NCI-H1930 (cell line): ENCODE data around the gene HOXA10.
A peak's percentile ranks its signal among the peaks of the same experiment; 100 is the strongest.

Experiments
- DNase-seq, 2 experiments: peaks; one replicate each; lab custom pipeline; 2025; lab: John Stamatoyannopoulos, UW

The HOXA10 gene

DNA sequence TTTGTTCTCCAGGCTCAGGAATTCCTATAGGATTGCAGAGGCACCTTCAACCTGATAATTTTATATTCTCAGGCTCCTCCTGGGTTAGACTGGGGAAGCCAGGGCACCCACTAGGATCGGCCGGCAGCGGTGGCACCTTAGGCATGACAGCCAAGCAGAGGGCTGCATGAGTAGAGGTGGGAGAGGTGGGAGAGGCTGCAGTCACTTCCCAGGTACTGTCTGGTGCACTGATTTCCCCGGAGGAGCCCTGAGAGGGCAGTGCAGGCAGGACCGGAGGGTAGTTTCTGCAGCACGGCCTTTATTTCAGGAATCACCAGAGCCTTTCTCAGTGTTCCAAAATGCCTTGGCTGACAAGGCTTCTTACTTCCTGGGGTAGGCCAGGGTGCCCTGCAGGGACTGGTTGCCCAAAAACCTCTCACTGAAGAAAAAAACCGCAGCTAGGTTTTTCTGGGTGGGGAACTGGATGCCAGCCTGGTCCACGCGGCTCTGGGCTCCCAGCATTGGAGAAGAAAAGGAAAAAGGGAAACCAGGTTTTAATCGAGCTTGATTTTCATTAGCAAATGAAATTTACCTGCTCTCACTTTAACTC, 29.3 kb upstream of the HOXA10 start:
- DNase-seq, result no peak

DNA sequence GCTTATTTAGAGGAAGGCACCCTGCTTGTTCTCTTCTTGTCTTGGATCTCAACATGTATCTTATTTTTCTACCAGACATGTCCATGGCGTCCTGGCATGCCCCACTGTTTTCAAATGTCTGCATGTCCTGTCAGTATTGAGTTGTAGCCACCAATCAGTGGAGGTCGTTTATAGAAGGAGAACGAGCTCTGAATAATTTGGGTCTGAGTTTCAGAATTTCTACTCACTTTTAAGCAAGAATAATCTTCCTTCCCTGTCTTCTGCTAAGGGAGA, 28.7 kb upstream of the HOXA10 start:
- DNase-seq, result no peak

DNA sequence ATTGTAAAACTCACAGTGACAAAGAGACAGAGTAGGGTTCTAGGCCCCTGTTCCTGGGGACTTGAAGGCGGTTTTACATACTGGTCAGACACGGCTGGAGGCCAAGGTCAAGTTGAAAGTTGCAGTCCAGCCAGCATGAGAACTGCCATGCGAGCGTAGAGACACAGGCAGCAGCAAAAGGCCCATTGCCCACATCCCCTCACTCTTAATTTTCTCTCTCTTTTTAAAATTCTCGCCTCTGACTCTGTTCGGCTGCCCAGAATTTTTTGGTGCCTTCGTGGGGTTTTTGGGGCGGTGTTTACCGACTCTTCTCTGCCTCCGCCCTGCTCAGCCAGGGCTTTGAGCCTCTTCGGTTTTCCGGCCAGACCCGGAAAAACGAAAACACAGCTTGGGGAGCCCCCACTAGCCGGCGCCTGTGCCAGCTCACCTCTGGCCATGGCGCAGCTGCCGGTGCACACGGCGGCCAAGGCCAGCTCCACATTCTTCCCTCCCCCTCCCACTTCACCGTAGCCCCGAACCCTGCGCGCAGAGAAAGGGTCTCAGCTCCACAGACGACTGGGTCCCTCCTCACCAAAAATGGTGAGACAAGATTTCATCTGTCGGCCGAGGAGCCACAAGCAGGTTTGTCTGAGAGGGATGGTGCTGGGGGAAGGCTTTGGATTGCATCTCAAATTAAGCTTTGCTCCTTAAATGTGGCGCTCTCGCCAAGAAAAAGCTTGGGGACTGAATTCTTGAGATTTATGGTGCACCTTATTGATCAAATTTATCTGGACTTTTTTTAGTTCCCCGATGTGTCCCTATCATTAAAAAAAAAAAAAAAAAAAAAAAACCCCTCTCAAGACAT, 28.1 kb upstream of the HOXA10 start:
- DNase-seq, result no peak

DNA sequence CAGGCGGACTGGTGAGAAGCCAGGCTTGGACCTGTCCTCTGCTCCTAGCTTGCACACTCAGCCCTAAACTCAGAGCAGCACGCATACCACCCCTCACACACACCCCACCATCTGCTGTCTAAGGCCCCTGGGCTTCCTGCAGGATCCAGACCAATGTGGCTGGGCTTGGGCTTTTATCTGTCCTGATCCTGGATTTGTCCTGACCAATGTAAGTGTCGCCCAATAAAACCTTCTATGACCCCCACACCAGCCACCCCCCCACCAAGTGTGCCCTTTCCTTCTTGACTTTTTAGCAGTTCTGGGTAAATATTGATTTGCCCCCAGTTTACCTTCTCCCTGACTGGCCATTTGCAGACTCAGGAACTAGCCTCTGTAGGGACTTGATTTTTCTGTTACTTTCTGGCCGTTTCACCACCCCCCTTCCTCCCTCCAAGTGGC, 27.5 kb upstream of the HOXA10 start:
- DNase-seq, result no peak

DNA sequence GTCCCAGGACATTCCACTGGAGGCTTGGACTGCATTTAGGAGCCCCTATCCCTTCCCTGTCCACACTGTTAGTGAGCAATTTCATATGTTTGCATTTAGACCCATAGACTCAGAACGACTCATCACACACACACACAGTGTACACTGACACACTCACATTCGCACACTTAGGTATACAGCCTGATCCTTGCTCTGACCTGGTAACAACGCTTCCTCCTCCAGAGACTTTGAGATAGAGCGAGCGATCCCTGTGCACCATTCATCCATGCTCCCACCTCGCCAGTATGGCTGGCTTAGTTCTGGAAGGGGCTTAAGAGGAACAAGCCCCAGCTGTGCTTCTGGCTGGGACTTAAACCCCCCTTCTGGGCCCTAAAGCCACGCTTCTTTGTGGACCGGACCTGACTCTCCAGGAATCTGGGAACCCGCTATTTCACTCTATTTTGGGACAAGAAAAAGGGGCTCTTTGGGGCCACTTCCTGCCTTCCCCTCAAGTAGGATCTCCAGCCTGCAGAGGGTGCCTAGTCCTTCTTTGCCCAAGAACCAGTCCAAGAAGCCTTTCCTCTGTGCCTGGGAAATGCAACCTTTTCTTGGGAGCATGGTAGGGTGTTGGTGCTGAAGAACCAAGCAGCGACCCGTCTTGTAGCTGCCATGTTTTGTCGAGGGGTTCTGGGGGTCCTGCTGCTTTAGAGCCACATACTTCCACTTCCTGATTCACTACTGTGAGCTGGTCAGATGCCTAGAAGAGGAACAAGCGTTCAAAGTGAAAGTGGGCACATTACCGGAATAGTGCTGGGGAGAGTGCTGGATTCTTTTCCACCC, 26.9 kb upstream of the HOXA10 start:
- DNase-seq, result no peak

GRCh38 chr7:27199849-27200760, 26.0 kb upstream of the HOXA10 start, which contains the start of gene HOXA13:
TSS of gene HOXA13 (minus strand) at chr7:27200091. CDS start at chr7:27200077, 14 bp downstream.
- peak; percentile 69 to 82 for DNase-seq

- no peak for DNase-seq
Measured at GRCh38 chr7:27198871-27199801, 25.0 kb upstream of the HOXA10 start.

- no peak for DNase-seq
Measured at GRCh38 chr7:27198138-27198841, 24.2 kb upstream of the HOXA10 start.

DNA sequence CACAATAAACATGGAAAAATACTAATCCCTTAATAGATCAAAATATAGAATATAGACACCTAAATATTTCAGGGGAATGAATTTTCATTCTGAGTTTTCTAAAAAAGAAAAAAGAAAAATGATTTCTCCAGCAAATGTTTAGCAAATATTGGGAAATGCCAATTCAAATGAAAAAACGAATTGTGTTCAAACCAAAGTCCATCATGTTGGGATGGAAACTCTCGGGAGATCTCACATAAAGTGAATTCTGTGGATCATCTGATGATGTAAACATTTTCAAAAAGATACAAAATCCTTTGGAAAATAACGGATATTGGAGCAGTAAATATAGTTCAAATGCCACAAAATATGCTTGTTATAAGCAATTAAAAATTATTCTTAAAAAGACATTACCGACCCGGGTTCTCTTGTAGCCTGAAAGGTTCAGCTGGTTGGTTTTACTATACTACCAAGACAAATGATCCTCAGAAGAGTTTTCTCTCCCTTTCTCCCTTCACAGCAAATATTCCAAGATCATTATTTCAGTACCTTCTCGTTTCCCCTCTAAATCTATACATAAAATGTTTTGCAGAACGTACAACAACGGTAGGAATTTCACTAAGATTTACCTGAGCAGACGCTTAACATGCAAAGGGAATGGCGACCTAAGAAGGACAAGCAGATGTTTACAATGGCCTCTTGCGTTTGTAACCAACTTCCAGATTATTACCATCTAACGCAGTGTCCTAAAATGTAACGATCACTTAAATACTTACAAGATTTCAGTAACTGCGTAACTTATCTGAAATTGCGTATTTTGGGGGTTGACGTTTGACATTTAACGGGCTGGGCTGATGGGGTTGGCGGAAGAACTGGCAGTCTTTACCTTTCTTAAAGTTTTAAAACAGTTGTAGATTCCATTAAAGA, 23.3 kb upstream of the HOXA10 start:
- no peak for DNase-seq

DNA sequence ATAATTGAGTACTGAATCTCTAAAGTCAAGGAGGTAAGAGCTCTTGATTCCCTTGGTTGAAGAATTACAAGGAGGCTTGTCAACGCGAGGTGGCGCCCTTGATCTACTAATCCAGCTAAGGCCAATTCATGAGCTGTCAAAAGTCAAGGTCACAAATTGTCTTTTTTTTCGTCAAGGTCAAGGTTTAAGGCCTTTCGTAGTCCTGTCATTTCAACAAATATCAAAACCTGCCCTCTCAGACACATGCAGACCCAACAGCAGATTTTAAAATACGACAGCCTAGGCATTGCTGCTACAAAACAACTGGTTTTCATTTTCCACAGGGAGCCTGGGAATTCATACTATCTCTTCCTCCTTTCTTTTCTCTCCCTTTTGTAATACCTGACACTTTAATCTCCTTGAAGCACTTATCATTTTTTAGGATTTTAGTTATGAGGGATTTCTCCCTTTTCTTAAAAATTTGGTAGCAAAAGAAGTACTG, 22.2 kb upstream of the HOXA10 start:
- peak; percentile 52 to 56 for DNase-seq

DNA sequence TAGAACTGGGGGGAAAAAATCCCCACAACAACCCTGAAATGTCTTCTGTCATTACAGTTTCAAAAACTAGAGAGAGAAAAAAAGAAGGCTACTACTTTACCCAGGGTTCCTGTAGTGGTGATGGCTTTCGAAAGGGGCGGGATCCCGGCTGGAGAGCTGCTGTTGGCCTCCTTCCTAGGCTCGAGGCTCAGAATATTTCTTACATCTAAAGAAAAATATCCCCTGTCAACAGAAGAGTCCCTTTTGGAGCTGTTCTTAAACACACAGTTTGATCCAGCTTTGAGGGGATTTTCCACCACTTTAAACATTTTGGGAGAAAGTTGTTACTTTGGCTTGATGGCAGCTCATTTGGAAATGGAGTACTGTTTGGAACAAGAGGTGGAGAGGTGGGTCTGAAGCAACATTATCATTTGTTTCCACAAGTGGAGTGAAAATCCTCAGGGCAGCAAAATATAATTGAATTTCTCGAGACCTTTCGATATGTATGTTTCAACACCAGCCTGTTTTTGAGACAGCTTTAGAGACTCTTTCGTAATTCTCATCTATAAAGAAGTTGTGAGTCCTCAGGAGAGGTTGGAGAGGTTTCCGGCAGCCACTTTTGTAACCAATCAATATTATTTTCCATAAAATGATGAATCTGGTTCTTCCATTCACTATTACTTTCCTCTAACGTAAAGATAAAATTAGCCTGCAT, 20.7 kb upstream of the HOXA10 start:
- no peak for DNase-seq

DNA sequence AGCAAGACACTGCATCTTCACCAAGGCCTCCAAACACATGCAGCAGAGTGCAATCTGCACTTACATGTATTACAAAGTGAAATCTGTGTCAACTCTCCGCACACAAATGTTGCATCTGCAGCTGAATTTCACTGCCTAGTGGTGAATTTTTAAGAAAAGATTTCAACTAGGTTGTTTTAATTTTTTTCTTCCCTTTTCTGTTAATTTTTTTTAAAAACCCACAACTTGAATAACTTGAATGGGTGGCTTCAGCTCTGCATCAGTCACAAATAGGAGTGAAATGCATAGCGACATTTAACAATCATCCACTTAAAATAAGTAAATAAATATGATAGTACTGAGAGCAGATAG, 19.9 kb upstream of the HOXA10 start:
- DNase-seq, result no peak

DNA sequence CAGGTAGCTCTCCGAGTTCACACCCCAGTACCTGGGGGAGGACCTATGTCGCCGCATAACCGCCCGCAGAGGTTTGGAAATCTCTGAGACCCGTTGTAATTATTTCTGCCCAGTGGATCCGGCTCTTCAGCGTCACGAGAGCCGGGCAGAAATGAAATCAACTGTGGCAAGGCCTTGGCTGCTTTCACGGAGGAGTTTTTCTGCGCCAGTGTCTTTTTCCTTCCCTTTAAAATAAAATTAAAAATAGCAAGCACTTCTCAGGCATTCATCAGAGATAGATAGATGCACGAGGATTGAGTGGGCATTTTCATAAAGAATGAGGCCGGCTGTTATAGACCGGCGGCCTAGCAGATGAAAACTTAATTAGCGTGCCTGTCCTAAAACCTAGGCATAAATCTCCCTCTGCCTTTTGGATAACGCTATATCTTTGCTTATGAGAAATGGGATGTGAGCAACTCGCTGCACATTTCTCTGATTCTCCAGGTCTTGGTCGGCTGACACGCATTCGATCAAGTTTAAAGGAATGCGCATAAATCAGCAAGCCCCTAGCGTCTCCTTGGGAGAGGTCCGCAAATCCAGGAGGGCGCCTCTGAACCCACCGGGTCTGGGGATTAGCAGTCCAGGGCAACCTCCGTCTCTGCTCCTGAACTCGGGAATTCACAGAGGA, 19.3 kb upstream of the HOXA10 start:
- no peak for DNase-seq

- DNase-seq, result no peak
Measured at GRCh38 chr7:27192546-27193334, 18.6 kb upstream of the HOXA10 start.

DNA sequence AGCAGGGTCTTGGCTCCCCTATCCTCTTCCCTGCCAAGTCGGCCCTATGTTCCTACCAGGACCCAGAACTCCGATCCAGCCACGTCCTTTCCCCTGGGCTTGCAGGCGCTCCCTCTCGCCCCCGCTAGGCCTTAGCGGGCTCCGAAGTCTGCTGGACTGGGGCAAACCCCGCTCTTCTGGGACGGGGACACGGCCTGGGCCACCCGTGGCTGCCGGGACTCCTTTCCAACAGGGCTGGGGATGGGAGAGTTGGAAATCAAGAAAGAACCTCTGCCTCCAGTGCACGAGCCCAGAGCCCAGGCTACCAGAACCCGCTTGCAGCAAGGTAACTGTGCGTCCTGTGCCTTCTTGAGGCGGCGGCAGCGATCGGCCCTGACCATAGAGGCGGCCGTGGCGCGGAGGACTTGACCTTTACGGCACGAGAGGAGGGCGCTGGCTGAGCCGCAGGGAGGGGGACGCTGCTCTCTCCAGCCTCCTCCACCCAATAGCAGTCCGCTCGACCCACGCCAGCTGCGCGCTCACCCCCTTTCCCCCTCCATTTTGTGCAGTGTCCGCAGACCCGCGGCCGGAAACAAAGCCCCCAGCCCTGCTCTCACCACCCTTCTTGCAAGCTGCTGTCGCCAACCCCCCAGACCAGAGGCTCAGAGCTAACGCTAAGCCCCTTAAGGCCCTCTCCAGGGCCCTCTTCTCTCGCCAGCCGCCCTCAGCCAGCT, 17.9 kb upstream of the HOXA10 start:
- no peak for DNase-seq

- no peak for DNase-seq
Measured at GRCh38 chr7:27191161-27191731, 17.1 kb upstream of the HOXA10 start.
